Pancreas (tissue), 10 donors: Measurements from ENCODE around the gene MED10. TPM values are rescaled to one million over a fixed set of nuclear protein-coding genes. Genes with fewer than 3 reads are reported as not detected.
"Not testable (repeated sequence)": the region's sequence is repeated elsewhere in the genome, so short reads cannot be mapped to it uniquely, and the experiment has no call there.

ENCODE experiments used
- ATAC-seq, 4 donors: fragments of 200-7000 bp; cut with Tn5 transposase; one replicate each; pipeline versions ENCODE4 v1.8.0 to v1.9.1; 2020; ENCODE audit warnings: mild to moderate bottlenecking in 4 of 4, moderate library complexity in 4 of 4
- DNase-seq, 6 donors: peaks; one replicate each; pipeline ENCODE4 v3.0.0-alpha.2; 2020
- FAIRE-seq: peaks from 2 replicates; lab custom pipeline; 2012; peaks lifted over from hg19 to GRCh38; lab: Jason Lieb, UNC
- H3K27ac ChIP-seq, 4 donors: fragments of 200-600 bp; sonication (generic); 1 replicate in 3 of 4; 2 replicates in 1 of 4; pipeline versions ENCODE4 v1.5.0 to v1.8.0; 2020
- H3K27me3 ChIP-seq, 4 donors: fragments of 200-600 bp; one replicate each; pipeline ENCODE4 v1.8.0; 2021
- H3K36me3 ChIP-seq, 3 donors: fragments of 200-600 bp; sonication (generic) in 1 of 3; one replicate each; pipeline versions ENCODE4 v1.5.0 to v1.8.0; 2020 to 2021
- H3K4me1 ChIP-seq, 3 donors: fragments of 200-600 bp; one replicate each; pipeline ENCODE4 v1.8.0; 2021
- H3K4me3 ChIP-seq, 4 donors: fragments of 200-600 bp; sonication (generic) in 2 of 4; one replicate each; pipeline versions ENCODE4 v1.5.0 to v1.8.0; 2020 to 2021
- H3K9me3 ChIP-seq, 4 donors: fragments of 200-600 bp; one replicate each; pipeline ENCODE4 v1.8.0; 2021
- CTCF ChIP-seq, 4 donors: fragments of 200-600 bp; sonication (generic) in 3 of 4; IDR thresholded peaks; one replicate each; pipeline versions ENCODE4 v1.5.0 to v1.8.0; 2021; ENCODE audit warnings: antibody characterized with exemption in 4 of 4
- WGBS, 2 donors: extraction: QIAGEN DNeasy Blood & Tissue Kit; methylation state at CpG; one replicate each; pipeline ENCODE4 v1.1.7; 2013; 5-methylcytosine and 5-hydroxymethylcytosine counted together
- intact Hi-C, 3 donors: fragments of 100-400 bp; cut with DNase I; formaldehyde crosslinking; loops; one replicate each; pipeline versions ENCODE4 v1.11.1 to v1.14.2; 2022
- polyA plus RNA-seq, 2 donors: library from polyadenylated mRNA; stranded (reverse); fragments of 200-250 nt; gene quantifications; one replicate each; pipeline ENCODE4 v1.2.3, GENCODE V29; 2013
- total RNA-seq, 6 donors: library from RNA; stranded (reverse); fragmentation: NEBNext Ultra II Directional in 4 of 6; extraction: Animal tissue kit (Norgen Biotek cat#: 25700) in 4 of 6; gene quantifications; one replicate each; pipeline versions ENCODE4 v1.2.1 to v1.2.4, GENCODE V29; 2021 to 2023
- donor health status: healthy with polysubstance abuse.
- donor health status: DM: no; HTN: no; CAD: no; lungs with moderate emphysema.
- donor health status: DM: no; HTN: no; CAD: no.
- donor health status: control.
- donor health status: control.
- donor health status: Bipolar disorder and iron deficiency.
- donor health status: DM: yes; HTN: yes; CAD: no.
- donor health status: DM: no; HTN: no; CAD: no.
- donor health status: DM: no; HTN: no; CAD: no.
- donor health status: DM: yes; HTN: yes; CAD: no.

The MED10 gene
- total and polyA plus RNA-seq, 8 donors = 10.9 to 25.1 (median 15.0) TPM

GRCh38 chr5:6365142-6365976 is 13.0 kb downstream of the MED10 start:
- Histone ChIP-seq H3K36me3 (peaks cover 0 to 7% (median 0%) of the 10 kb centered on the region in 3 donors), H3K27me3 (no peaks in the 10 kb centered on the region), H3K9me3 (no peaks in the 10 kb centered on the region), H3K27ac (no peak overlapping the region), H3K4me1 (no peaks in the 10 kb centered on the region), H3K4me3 (no peak overlapping the region)
- WGBS, 2 donors = 91 to 95% methylated on average over 15 of the region's 15 CpGs
- no peak for TF ChIP-seq CTCF (IDR thresholded peaks at IDR 0.05)
- intact Hi-C loops = no loop called here
- no peak for FAIRE-seq
- ATAC-seq = no peak
- DNase-seq = peak in 1 of 6 donors; percentile 35

- not testable (repeated sequence) for DNase-seq, FAIRE-seq
These were observed 14.8 kb downstream of the MED10 start for GRCh38 chr5:6363454-6364011.

GRCh38 chr5:6362846-6363245 is 15.5 kb downstream of the MED10 start:
- no peak for TF ChIP-seq CTCF (IDR thresholded peaks at IDR 0.05)

More at GRCh38 chr5:6363454-6364011, 14.8 kb downstream of the MED10 start:
- intact Hi-C loops, H3K27me3 ChIP-seq, ATAC-seq, H3K9me3 ChIP-seq, H3K4me1 ChIP-seq, H3K4me3 ChIP-seq, H3K36me3 ChIP-seq, H3K27ac ChIP-seq: not testable (repeated sequence)
- 95% methylated on average over 4 of the region's 5 CpGs for WGBS, 2 donors

GRCh38 chr5:6361101-6361500 is 17.2 kb downstream of the MED10 start:
- no peak overlapping the region for H3K4me3 ChIP-seq
- no peak overlapping the region for H3K27ac ChIP-seq
- TF ChIP-seq CTCF (IDR thresholded peaks at IDR 0.05) = no peak
- DNase-seq (peak in 1 of 6 donors; percentile 5), ATAC-seq (no peak), FAIRE-seq (no peak)
- H3K36me3 ChIP-seq = no peaks in the 10 kb centered on the region
- 65 to 82% methylated on average over 8 of the region's 8 CpGs for WGBS, 2 donors
- H3K9me3 ChIP-seq = no peaks in the 10 kb centered on the region
- H3K27me3 ChIP-seq = no peaks in the 10 kb centered on the region
- H3K4me1 ChIP-seq = no peaks in the 10 kb centered on the region
- intact Hi-C loops = no loop called here

More at GRCh38 chr5:6362846-6363245, 15.5 kb downstream of the MED10 start:
- Histone ChIP-seq H3K36me3 (no peaks in the 10 kb centered on the region), H3K27ac (no peak overlapping the region), H3K9me3 (no peaks in the 10 kb centered on the region), H3K4me3 (no peak overlapping the region), H3K27me3 (no peaks in the 10 kb centered on the region), H3K4me1 (no peaks in the 10 kb centered on the region)
- DNase-seq (peak in 1 of 6 donors; percentile 38), FAIRE-seq (no peak), ATAC-seq (no peak)
- intact Hi-C loops = no loop called here
- WGBS, 2 donors = 94 to 95% methylated on average over 7 of the region's 7 CpGs

- Histone ChIP-seq H3K36me3 (no peaks in the 10 kb centered on the region), H3K4me1 (no peaks in the 10 kb centered on the region), H3K27ac (no peak overlapping the region), H3K9me3 (no peaks in the 10 kb centered on the region), H3K27me3 (no peaks in the 10 kb centered on the region), H3K4me3 (no peak overlapping the region)
- TF ChIP-seq CTCF (IDR thresholded peaks at IDR 0.05) = no peak
- intact Hi-C loops = no loop called here
- FAIRE-seq (no peak), DNase-seq (peak in 2 of 6 donors; percentile 4 to 36), ATAC-seq (no peak)
- WGBS, 2 donors = 75 to 77% methylated on average over 18 of the region's 18 CpGs
These were observed 17.8 kb downstream of the MED10 start for GRCh38 chr5:6360323-6361072.
